NCI-H1092 (cell line): ENCODE data around the gene HSP90AA1.
"Not testable (repeated sequence)": the region's sequence is repeated elsewhere in the genome, so short reads cannot be mapped to it uniquely, and the experiment has no call there.

ENCODE experiments used
- DNase-seq: peaks from one replicate; lab custom pipeline; 2025; lab: John Stamatoyannopoulos, UW

The HSP90AA1 gene

GRCh38 chr14:102066041-102066451 lies 20.8 kb downstream of the HSP90AA1 start:
- DNase-seq, result no peak

- not testable (repeated sequence) for DNase-seq
Observed at GRCh38 chr14:102064590-102064989, 22.3 kb downstream of the HSP90AA1 start.

- no peak for DNase-seq
Observed at GRCh38 chr14:102063808-102064429, 22.9 kb downstream of the HSP90AA1 start.

GRCh38 chr14:102063109-102063807 lies 23.6 kb downstream of the HSP90AA1 start:
- DNase-seq, result peak; percentile 54

GRCh38 chr14:102058961-102059360 lies 27.9 kb downstream of the HSP90AA1 start:
- DNase-seq, result no peak

GRCh38 chr14:102058146-102058545 lies 28.7 kb downstream of the HSP90AA1 start:
- no peak for DNase-seq

- DNase-seq, result no peak
Observed at GRCh38 chr14:102057480-102058114, 29.2 kb downstream of the HSP90AA1 start.

- no peak for DNase-seq
Observed at GRCh38 chr14:102056694-102057442, 30.0 kb downstream of the HSP90AA1 start.

- DNase-seq, result no peak
Observed at GRCh38 chr14:102055181-102055901, 31.5 kb downstream of the HSP90AA1 start.

- DNase-seq, result no peak
Observed at GRCh38 chr14:102052522-102052921, 34.3 kb downstream of the HSP90AA1 start.

- DNase-seq, result no peak
Observed at GRCh38 chr14:102050625-102051024, 36.2 kb downstream of the HSP90AA1 start.

GRCh38 chr14:102050026-102050405 lies 36.8 kb downstream of the HSP90AA1 start:
- DNase-seq, result no peak

GRCh38 chr14:102049258-102050025 lies 37.4 kb downstream of the HSP90AA1 start:
- no peak for DNase-seq

GRCh38 chr14:102047808-102048540 lies 38.9 kb downstream of the HSP90AA1 start:
- no peak for DNase-seq

- DNase-seq, result peak; percentile 24
Observed at GRCh38 chr14:102046337-102047278, 40.2 kb downstream of the HSP90AA1 start.

- no peak for DNase-seq
Observed at GRCh38 chr14:102044566-102044965, 42.3 kb downstream of the HSP90AA1 start.

GRCh38 chr14:102043251-102044025 lies 43.4 kb downstream of the HSP90AA1 start:
- DNase-seq, result no peak

- DNase-seq, result no peak
Observed at GRCh38 chr14:102042699-102043098, 44.1 kb downstream of the HSP90AA1 start.
